ENCODE measurements around the gene CNFN. TPM values are rescaled to one million over a fixed set of nuclear protein-coding genes. Genes with fewer than 3 reads are reported as not detected.
A peak's percentile ranks its signal among the peaks of the same experiment; 100 is the strongest.

CNFN gene
- total RNA-seq, 1 donor from 2014 or later: not detected

DNA sequence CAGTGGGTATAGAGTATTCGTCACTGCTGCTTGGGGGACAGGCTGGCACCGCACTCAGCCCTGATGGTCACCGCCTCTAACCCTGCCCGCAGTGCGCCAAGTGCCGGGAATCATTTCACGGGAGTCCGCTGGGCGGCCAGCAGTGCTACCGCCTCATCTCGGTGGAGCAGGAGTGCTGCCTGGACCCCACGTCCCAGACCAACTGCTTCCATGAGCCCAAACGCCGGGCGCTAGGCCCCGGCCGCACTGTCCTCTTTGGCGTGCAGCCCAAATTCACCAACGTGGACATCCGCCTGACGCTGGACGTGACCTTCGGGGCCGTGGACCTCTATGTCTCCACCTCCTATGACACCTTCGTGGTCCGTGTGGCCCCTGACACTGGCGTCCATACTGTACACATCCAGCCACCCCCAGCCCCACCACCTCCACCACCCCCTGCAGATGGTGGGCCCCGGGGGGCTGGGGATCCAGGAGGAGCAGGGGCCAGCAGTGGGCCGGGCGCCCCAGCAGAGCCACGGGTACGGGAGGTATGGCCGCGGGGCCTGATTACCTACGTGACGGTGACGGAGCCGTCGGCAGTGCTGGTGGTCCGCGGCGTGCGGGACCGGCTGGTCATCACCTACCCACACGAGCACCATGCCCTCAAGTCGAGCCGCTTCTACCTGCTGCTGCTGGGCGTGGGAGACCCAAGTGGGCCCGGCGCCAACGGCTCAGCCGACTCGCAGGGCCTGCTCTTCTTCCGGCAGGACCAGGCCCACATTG lies 14.5 kb downstream of the CNFN start:
- DNase-seq (ENCODE audit: low read depth): no peak

DNA sequence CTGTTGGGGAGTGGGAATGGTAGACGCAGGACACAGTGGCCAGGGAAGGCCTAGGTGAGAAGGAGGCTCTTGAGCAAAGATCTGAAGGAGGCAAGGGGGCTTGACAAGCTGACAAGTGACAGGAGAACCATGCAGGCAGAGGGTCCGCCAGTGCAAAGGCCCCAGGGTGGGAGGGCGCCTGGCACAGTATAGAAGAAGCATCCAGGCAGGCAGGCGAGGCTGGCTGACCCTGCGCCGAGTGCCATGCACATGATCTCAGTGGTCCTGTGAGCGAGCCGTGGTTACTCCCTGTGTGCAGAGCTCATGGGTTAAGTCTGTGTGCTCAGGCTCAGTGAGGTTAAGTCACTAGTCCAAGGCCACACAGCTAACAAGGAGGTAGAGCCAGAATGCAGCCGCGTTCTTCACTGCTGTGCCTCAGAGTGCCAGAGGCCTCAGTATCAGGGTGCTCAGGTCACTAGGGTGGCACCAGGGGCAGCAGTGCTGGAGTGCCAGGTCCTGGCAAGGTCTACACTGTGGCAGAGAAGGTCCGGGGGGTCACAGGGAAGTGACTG lies 15.2 kb downstream of the CNFN start:
- no peak for DNase-seq (ENCODE audit: low read depth)

DNA sequence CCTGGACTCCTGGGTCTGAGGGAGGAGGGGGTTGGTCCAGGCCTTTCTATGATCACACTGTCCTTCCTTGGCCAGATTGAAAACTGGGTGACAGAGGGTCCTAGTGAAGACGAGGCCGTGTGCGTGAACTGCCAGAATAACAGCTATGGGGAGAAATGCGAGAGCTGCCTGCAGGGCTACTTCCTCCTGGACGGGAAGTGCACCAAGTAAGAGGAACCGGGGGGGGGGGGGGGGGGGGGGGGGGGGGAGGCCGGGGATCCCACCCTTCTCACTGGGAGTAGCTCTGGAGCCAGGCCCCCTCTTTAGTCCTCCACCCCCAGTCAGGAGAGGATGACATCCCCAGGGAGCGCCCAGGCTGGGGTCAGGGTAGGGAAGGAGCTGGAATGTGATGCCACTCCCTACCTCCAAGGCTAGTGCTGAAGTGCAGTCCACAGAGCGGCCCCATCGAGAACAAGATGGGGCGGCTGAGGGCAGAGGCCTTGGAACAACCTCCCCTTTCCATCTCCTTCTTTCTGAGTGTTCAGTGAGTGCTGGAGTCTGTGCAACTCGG lies 19.4 kb downstream of the CNFN start:
- no peak for DNase-seq (ENCODE audit: low read depth)

DNA sequence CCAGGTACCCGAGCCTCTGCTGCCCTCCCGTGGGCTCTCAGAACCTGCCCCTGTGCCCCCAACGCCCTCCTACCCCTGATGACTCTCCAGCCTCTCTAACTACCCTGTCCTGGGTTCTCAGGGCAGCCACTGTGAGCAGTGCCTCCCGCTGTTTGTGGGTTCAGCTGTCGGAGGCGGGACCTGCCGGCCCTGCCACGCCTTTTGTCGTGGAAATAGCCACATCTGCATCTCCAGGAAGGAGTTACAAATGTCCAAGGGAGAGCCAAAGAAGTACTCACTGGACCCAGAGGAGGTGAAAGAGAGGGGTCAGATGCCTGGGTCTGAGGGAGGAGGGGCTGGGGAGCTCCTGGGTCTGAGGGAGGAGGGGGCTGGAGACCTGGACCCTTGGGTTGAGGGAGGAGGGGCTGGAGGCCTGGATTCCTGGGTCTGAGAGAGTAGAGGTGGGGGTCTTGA lies 20.0 kb downstream of the CNFN start:
- DNase-seq (ENCODE audit: low read depth): peak; percentile 74

- DNase-seq (ENCODE audit: low read depth): no peak
Measured at GRCh38 chr19:42369433-42370067, 20.5 kb downstream of the CNFN start.

GRCh38 chr19:42368765-42369164 lies 21.3 kb downstream of the CNFN start:
- DNase-seq (ENCODE audit: low read depth): no peak

- DNase-seq (ENCODE audit: low read depth): no peak
Measured at GRCh38 chr19:42368360-42368759, 21.7 kb downstream of the CNFN start.

DNA sequence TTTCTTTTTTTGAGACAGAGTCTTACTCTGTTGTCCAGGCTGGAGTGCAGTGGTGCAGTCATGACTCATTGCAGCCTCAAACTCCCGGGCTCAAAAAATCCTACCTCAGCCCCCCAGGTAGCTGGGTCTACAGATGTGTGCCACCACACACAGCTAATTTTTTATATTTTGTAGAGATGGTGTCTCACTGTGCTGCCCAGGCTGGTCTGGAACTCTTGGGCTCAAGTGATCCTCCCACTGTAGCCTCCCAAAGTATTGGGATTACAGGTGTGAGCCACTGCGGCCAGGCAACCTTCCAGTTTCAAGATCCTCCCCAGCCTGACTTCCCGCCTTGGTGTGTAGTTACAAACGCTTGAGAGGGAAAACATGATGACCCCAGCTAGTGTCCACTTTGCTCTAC lies 22.2 kb downstream of the CNFN start:
- DNase-seq (ENCODE audit: low read depth): no peak

DNA sequence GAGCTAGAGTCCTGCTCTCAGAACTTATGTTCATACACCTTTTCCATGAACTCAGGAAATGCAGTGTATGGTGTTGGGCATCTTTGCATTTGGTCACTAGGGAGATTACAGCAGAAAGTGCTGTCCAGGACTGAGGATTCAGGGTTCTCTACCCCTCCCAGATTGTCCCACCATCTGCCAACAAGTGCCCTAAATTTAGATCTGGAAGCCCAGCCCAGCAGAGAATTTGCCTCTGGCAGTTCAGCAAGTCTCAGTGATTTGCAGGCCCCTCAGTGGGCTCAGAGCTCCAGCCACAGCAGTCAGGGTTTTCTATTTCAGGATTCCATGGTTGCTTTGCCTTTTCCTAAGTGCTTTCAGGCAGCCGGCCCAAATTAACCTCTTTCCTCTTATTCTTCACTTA lies 23.4 kb downstream of the CNFN start:
- DNase-seq (ENCODE audit: low read depth): peak; percentile 74

DNA sequence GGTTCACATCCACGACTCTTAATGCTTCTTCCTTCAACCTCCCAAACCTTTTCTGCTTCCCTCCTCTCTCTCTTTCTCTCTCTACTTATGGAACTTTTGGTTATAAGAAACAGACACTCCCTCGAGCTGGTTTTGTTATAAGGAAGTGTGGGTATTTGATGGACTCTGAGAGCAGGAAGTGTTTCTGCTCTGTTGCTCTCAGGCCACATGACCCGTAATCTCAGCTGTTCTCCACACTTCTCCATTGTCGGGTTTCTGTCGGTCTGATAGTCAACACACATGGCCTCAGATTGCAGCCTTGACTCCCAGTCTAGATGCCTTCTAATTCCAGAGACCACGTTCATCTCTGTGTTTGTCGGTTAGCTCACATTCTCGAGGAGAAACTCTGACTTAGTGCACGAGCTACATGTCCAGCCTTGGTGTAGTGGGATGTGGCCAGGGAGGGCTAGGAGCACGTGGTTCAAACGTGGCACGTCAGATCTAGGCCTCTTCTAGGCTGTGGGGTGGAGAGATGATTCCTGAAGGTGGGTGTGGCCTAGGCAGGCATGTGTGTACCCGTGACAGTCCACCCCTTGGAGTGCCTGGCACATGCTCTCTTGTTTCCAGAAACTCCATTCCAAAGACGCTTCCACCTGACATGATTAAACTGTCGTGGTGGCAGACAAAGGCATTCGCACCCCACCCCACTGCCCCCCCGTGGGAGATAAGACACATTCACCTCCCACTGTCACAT lies 26.3 kb downstream of the CNFN start:
- peak; percentile 37 for DNase-seq (ENCODE audit: low read depth)

DNA sequence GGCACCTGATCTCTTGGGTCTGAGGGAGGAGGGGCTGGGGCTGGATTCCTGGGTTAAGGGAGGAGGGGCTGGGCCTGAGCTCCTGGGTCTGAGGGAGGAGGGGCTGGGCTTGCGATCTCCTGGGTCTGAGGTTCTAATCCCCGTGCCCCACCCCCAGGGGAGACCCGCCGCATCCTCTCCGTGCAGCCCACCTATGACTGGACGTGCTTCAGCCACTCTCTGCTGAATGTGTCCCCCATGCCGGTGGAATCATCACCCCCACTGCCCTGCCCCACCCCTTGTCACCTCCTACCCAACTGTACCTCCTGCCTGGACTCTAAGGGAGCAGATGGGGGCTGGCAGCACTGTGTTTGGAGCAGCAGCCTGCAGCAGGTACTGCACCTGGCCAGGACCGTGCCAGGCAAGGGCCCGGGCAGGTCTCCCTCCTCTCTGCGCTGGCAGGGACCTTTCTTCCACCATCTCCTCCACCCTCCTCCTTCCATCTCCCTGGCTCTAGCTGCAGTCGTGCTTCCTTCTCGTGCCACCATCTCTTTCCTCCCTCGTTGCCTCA lies 27.1 kb downstream of the CNFN start:
- no peak for DNase-seq (ENCODE audit: low read depth)

GRCh38 chr19:42362342-42362741 lies 27.8 kb downstream of the CNFN start:
- no peak for DNase-seq (ENCODE audit: low read depth)

DNA sequence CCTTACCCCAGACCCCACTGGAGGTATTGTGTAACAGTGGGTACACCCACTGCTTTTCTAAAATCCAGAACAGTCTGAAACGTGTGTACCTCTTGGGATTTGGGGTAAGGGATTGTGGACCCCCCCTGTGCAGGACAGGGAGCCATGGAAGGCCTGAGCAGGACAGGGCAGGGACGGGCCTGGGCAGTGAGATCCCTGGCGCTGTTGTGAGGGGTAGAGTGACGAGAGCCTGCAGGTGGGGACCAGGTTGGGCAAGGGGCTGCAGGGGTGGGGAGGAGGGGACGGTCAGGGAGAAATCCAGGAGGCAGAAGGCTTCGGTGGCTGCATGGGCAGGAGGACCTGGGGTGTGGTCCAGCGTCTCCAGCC lies 28.6 kb downstream of the CNFN start:
- no peak for DNase-seq (ENCODE audit: low read depth)

- no peak for DNase-seq (ENCODE audit: low read depth)
Measured at GRCh38 chr19:42360787-42361544, 29.1 kb downstream of the CNFN start.

- no peak for DNase-seq (ENCODE audit: low read depth)
Measured at GRCh38 chr19:42357290-42357689, 32.8 kb downstream of the CNFN start.

DNA sequence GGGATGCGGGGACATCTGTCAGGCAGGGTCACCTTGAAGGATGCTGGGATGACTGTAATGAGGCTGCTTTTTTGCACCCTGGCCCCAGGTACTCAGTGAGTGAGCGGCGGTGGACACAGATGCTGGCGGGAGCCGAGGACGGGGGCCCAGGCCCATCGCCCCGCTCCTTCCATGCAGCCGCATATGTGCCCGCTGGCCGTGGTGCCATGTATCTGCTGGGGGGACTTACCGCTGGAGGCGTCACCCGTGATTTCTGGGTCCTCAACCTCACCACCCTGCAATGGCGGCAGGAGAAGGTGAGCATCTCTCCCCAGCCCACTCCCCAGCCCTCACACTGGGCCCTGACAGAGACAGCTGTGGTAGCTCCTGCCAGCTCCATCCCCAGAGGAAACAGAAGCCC lies 33.4 kb downstream of the CNFN start:
- no peak for DNase-seq (ENCODE audit: low read depth)

DNA sequence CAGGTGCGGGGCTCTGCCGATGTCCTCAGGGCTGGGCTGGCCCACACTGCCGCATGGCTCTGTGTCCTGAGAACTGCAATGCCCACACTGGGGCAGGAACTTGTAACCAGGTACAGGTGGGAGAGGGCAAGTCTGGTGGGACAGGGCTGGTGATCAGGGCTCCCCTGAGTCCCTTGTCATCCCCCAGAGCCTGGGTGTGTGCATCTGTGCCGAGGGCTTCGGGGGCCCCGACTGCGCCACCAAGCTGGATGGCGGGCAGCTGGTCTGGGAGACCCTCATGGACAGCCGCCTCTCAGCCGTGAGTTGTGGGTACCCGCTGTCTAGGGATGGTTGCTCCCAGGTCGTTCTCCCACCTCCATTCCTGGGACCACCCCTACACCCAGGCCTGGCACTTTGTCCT lies 34.2 kb downstream of the CNFN start:
- DNase-seq (ENCODE audit: low read depth): no peak

DNA sequence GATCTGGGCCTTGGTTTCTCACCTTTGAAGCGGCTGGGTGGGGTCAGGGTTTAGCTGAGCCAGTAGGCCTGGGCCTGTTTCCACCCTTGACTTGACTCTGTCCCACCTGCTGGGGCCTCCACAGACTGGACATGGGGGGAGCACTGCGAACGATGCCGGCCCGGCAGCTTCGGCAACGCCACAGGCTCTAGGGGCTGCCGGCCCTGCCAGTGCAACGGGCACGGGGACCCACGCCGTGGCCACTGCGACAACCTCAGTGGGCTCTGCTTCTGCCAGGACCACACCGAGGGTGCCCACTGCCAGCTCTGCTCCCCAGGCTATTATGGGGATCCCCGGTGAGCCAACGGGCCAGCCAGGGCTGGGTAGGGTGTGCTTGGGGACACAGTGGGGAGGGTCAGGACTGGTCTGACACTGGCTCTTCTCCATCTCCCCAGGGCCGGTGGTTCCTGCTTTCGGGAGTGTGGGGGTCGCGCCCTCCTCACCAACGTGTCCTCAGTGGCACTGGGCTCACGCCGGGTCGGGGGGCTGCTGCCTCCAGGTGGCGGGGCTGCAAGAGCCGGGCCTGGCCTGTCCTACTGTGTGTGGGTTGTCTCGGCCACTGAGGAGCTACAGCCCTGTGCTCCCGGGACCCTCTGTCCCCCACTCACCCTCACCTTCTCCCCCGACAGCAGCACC lies 36.6 kb downstream of the CNFN start:
- DNase-seq (ENCODE audit: low read depth): no peak

DNA sequence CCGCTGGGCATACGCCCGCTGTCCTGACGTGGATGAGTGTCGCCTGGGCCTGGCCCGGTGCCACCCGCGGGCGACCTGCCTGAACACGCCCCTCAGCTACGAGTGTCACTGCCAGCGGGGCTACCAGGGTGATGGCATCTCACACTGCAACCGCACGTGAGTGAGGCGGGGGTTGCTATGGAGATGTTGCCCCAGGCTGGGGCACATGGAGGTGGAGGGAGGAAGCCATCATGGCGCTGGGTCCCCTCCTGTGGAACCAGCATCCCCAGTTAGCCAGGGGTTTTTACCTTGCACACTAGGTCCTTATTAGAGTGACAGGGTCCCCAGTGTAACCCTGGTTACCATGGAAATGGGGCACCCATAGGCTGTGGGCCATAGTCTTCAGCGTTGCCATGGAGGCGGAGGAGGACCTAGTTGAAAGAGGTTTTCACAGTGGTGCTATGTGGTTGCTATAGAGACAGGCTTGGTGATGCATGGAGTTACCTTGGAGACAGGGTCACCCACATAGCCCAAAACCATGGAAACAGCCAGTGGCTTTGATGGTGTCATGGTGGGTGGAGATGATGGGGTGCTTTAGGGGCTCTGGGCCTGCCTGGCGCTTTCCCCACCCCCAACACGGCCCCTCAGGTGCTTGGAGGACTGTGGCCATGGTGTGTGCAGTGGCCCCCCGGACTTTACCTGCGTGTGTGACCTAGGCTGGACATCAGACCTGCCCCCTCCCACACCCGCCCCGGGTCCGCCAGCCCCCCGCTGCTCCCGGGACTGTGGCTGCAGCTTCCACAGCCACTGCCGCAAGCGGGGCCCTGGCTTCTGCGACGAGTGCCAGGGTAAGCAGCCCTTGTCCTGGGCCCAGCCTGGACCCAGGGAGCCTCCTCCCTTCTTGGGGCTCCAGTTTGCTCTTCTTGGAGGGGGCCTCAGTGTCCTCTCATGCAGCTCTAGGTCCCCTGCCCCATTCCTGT lies 37.5 kb downstream of the CNFN start:
- no peak for DNase-seq (ENCODE audit: low read depth)

Measured in myocyte (in vitro differentiated cells).